Measurements from ENCODE around the gene MTA1.

GRCh38 chr14:105432657-105433056 lies 13.0 kb downstream of the MTA1 start:
- TF ChIP-seq CTCF (IDR thresholded peaks at IDR 0.05; ENCODE audit: low read depth, low read length, poor library complexity, severe bottlenecking) (no peak), EZH2phosphoT487 (IDR thresholded peaks at IDR 0.05; ENCODE audit: borderline replicate concordance, low read length) (no peak)
